Measurements from ENCODE around the gene SMAD7.

The SMAD7 gene

GRCh38 chr18:48896326-48896874 lies 54.4 kb downstream of the SMAD7 start:
- no peak for DNase-seq (ENCODE audit: low read depth)
- H3K4me3 ChIP-seq (ENCODE audit: low read depth, low read length) = no peak overlapping the region
- no peak for TF ChIP-seq CTCF (IDR thresholded peaks at IDR 0.05; ENCODE audit: low read depth, low read length, missing control alignments)
- in situ Hi-C loops (cut with HindIII; ENCODE audit: low sequenced_read_pairs) = no loop called here

- H3K4me3 ChIP-seq (ENCODE audit: low read depth, low read length) = no peak overlapping the region
- no peak for TF ChIP-seq CTCF (IDR thresholded peaks at IDR 0.05; ENCODE audit: low read depth, low read length, missing control alignments)
- no peak for DNase-seq (ENCODE audit: low read depth)
- in situ Hi-C loops (cut with HindIII; ENCODE audit: low sequenced_read_pairs) = no loop called here
Observed at GRCh38 chr18:48894799-48895346, 55.9 kb downstream of the SMAD7 start.

- no peak overlapping the region for H3K4me3 ChIP-seq (ENCODE audit: low read depth, low read length)
- DNase-seq (ENCODE audit: low read depth) = no peak
- in situ Hi-C loops (cut with HindIII; ENCODE audit: low sequenced_read_pairs) = no loop called here
- no peak for TF ChIP-seq CTCF (IDR thresholded peaks at IDR 0.05; ENCODE audit: low read depth, low read length, missing control alignments)
Observed at GRCh38 chr18:48893608-48894600, 56.9 kb downstream of the SMAD7 start.

GRCh38 chr18:48893061-48893607 lies 57.6 kb downstream of the SMAD7 start:
- TF ChIP-seq CTCF (IDR thresholded peaks at IDR 0.05; ENCODE audit: low read depth, low read length, missing control alignments) = no peak
- H3K4me3 ChIP-seq (ENCODE audit: low read depth, low read length) = no peak overlapping the region
- no peak for DNase-seq (ENCODE audit: low read depth)
- in situ Hi-C loops (cut with HindIII; ENCODE audit: low sequenced_read_pairs) = no loop called here

- DNase-seq (ENCODE audit: low read depth) = no peak
- no peak overlapping the region for H3K4me3 ChIP-seq (ENCODE audit: low read depth, low read length)
- in situ Hi-C loops (cut with HindIII; ENCODE audit: low sequenced_read_pairs) = no loop called here
- TF ChIP-seq CTCF (IDR thresholded peaks at IDR 0.05; ENCODE audit: low read depth, low read length, missing control alignments) = no peak
Observed at GRCh38 chr18:48892146-48892855, 58.5 kb downstream of the SMAD7 start.

GRCh38 chr18:48891721-48892120 lies 59.0 kb downstream of the SMAD7 start:
- no peak overlapping the region for H3K4me3 ChIP-seq (ENCODE audit: low read depth, low read length)
- TF ChIP-seq CTCF (IDR thresholded peaks at IDR 0.05; ENCODE audit: low read depth, low read length, missing control alignments) = no peak
- DNase-seq (ENCODE audit: low read depth) = no peak
- in situ Hi-C loops (cut with HindIII; ENCODE audit: low sequenced_read_pairs) = no loop called here

All from astrocyte of the cerebellum (primary cell).